ENCODE measurements around the gene RANBP1.

GRCh38 chr22:20079745-20080444 is 36.0 kb upstream of the RANBP1 start, which contains the start of gene DGCR8:
- TF ChIP-seq CTCF (IDR thresholded peaks at IDR 0.05) (no peak), REST (IDR thresholded peaks at IDR 0.05; ENCODE audit: low read depth, low read length) (peak; percentile 56; the same call in 1 of the 2 replicates), RAD21 (IDR thresholded peaks at IDR 0.05; ENCODE audit: low read length) (no peak), SIN3A (IDR thresholded peaks at IDR 0.05; ENCODE audit: borderline replicate concordance, low read depth, low read length) (peak; percentile 73; the same call in 1 of the 2 replicates), POLR2AphosphoS5 (IDR thresholded peaks at IDR 0.05; ENCODE audit: low read depth, low read length) (peak; percentile 94), EP300 (IDR thresholded peaks at IDR 0.05; ENCODE audit: borderline replicate concordance in 1 of 2, low read depth in 1 of 2, low read length in 1 of 2) (no peak; a peak in 1 of 4 replicates), RCOR1 (IDR thresholded peaks at IDR 0.05; ENCODE audit: low read length) (no peak), USF2 (IDR thresholded peaks at IDR 0.05; ENCODE audit: borderline replicate concordance, low read depth, low read length) (no peak), SMC3 (IDR thresholded peaks at IDR 0.05; ENCODE audit: low read depth, low read length) (no peak)
- TF ChIP-seq, protein P1, sequence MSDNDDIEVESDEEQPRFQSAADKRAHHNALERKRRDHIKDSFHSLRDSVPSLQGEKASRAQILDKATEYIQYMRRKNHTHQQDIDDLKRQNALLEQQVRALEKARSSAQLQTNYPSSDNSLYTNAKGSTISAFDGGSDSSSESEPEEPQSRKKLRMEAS (IDR thresholded peaks at IDR 0.05; ENCODE audit: low read depth) = peak; percentile 92
- TF ChIP-seq, protein P2, sequence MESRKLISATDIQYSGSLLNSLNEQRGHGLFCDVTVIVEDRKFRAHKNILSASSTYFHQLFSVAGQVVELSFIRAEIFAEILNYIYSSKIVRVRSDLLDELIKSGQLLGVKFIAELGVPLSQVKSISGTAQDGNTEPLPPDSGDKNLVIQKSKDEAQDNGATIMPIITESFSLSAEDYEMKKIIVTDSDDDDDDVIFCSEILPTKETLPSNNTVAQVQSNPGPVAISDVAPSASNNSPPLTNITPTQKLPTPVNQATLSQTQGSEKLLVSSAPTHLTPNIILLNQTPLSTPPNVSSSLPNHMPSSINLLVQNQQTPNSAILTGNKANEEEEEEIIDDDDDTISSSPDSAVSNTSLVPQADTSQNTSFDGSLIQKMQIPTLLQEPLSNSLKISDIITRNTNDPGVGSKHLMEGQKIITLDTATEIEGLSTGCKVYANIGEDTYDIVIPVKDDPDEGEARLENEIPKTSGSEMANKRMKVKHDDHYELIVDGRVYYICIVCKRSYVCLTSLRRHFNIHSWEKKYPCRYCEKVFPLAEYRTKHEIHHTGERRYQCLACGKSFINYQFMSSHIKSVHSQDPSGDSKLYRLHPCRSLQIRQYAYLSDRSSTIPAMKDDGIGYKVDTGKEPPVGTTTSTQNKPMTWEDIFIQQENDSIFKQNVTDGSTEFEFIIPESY (IDR thresholded peaks at IDR 0.05; ENCODE audit: borderline replicate concordance, low read depth) = peak; percentile 85; the same call in 1 of the 2 replicates

Data from SK-N-SH (cell line).